Measurements from ENCODE around the gene SLC6A7.

The SLC6A7 gene

GRCh38 chr5:150156027-150156368 lies 33.9 kb upstream of the SLC6A7 start:
- DNase-seq: no peak

GRCh38 chr5:150156540-150156939 lies 33.3 kb upstream of the SLC6A7 start:
- DNase-seq: no peak

DNA sequence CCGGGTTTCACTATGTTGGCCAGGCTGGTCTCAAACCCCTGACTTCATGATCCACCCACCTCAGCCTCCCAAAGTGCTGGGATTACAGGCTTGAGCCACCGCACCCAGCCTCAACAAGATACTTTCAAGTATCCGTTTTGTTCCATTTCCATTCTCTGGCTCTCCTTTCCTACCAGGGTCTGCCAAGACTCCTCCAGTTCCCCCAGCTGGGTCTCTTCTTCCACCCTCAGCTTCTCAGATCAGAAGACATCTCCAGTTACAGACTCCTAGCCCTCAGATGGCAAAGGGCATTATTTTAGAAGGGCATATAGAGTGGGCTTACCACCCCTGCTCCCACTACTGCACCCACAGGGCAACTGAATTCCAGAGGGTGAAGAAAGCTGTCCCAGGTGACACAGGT lies 32.7 kb upstream of the SLC6A7 start:
- DNase-seq: no peak

DNA sequence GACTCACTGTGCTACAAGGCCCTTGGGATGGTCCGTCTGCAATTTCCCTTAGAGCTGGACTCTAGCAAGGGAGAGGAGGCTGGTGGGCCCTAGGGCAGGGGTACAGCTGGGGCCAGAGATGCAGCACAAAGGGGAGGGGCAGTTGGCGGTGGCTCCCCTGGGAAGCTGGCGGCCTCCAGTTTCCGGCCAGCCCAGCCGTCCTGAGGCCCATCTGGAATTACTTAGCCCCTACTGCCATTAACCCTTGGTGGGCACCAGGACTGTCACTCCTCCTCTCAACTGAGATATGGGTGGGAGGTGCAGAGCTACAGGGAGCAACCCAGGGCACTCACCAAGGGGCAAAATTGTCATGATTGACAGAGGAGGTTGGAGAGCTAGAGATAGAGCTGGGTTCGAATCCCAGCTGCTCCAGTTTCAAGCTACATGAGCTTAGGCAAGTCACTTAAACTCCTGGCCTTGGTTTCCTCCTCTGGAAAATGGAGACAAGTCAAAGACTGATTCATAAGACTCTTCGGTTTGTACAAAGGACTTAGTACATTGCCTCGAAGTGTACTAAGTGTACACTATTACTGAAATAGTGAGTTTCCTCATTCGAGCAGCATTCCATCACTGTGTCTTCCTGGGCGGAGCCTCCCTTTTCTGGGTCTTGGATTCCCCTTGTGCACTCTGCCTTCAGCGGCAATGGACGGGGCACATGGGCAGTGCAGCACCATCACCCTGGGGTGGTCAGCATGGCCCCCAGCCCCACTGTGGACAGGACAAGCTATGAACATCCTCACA lies 31.5 kb upstream of the SLC6A7 start:
- no peak for DNase-seq

- no peak for DNase-seq
These were observed 30.8 kb upstream of the SLC6A7 start for GRCh38 chr5:150159031-150159430.

- no peak for DNase-seq
These were observed 30.1 kb upstream of the SLC6A7 start for GRCh38 chr5:150159741-150160179.

- DNase-seq: no peak
These were observed 29.3 kb upstream of the SLC6A7 start for GRCh38 chr5:150160448-150161081.

- DNase-seq: peak; percentile 87
These were observed 28.4 kb upstream of the SLC6A7 start for GRCh38 chr5:150161242-150162141.

DNA sequence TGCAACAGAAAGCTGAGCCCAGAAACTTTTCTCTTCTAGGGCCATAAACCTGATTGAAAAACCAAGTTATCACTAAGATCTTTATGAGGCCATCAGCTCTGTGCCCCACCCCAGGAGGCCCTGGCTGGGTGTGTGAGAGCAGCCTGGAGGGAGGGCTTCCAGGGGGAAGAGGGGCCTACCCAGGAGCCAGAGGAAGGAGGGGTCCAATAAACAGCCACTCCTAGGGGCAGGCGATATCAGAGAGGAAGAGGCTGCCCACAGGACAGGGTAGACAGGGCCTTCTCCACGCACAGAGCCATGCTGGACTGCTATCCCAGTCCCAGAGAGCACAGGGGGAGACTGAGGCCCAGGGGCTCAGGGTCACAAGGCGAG lies 27.7 kb upstream of the SLC6A7 start:
- DNase-seq: no peak

- no peak for DNase-seq
These were observed 26.8 kb upstream of the SLC6A7 start for GRCh38 chr5:150163035-150163434.

GRCh38 chr5:150163547-150164059 lies 26.3 kb upstream of the SLC6A7 start:
- DNase-seq: no peak

GRCh38 chr5:150164211-150164980 lies 25.5 kb upstream of the SLC6A7 start:
- no peak for DNase-seq

GRCh38 chr5:150166037-150166649 lies 23.7 kb upstream of the SLC6A7 start:
- no peak for DNase-seq

- DNase-seq: no peak
These were observed 23.0 kb upstream of the SLC6A7 start, which contains the start of gene CDX1 for GRCh38 chr5:150166650-150167511. TSS of gene CDX1 (plus strand) at chr5:150166778. CDS start at chr5:150166877, 99 bp downstream.

GRCh38 chr5:150167512-150167850 lies 22.4 kb upstream of the SLC6A7 start:
- DNase-seq: no peak

- DNase-seq: no peak
These were observed 22.0 kb upstream of the SLC6A7 start for GRCh38 chr5:150167908-150168307.

DNA sequence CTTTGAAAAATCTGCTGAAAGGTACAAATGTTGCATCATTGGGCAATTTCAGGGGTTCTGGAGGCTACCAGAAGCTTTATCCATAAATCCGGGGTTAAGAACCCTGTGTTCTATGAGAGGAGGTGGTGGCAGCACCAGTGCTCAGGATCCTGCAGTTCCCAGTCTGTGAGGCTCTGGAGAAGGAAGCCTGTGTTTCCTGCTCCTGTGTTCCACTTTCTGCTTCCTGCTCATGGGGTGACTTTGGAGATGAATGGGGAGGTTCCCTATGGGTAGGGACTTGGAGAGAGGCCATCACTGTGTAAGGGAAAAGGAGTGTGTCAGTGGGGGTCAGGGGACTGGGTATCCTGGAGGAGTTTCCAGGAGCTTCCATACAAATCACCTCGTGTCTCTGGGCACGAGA lies 21.0 kb upstream of the SLC6A7 start:
- no peak for DNase-seq

GRCh38 chr5:150172145-150172544 lies 17.7 kb upstream of the SLC6A7 start:
- DNase-seq: no peak

DNA sequence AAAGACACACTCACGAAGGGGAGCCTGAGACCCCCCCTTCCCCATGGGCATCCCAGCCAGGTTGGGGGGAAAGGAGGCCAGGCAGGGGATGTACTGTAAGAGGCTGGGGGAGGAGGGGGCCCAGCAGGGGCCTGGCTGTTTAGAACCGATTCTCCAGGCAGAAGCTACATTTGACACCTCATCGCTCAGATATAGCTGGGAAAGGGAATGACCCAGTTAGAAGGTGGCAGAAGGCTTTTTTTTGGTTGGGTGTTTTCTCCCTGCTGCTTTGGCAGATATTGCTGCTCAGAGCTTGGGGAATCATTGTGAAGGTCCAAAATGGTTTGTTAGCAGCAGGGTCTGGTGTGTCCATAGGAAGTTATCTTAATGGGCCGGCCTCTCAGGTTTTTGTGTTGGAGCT lies 17.3 kb upstream of the SLC6A7 start:
- peak; percentile 57 for DNase-seq

GRCh38 chr5:150173161-150173560 lies 16.7 kb upstream of the SLC6A7 start:
- no peak for DNase-seq

DNA sequence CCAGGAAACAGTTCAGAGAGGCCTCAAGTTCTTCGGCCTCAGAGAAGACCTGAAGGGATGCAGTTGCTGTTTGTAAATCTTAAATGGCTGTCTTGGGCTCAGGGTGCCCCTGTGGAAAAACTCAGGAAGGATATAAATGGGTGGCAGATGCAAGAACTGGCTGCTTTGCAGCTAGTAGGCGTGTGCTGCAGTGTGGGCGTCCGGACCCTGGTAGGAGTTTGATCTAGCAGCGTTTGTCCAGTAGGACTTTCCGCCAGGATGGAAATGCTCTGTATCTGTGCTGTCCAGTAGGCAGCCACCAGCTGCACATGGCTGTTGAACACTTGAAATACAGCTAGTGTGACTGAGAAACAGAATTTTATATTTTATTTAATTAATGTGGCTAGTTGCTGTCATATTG lies 15.6 kb upstream of the SLC6A7 start:
- DNase-seq: no peak

Measured in retina (tissue), 1 donor.